Effector memory CD4-positive, alpha-beta T cell (primary cell): ENCODE results near the gene GRIPAP1.

Experiments
- DNase-seq, 3 donors: peaks; one replicate each; pipeline ENCODE4 v3.0.0-alpha.2; 2020
- H3K27ac ChIP-seq: 2 replicates; pipeline ENCODE4 v1.7.0; 2013; ENCODE audit warnings: mild to moderate bottlenecking, low read length, moderate library complexity; ENCODE audit not compliant: insufficient read depth, poor library complexity, severe bottlenecking
- H3K27me3 ChIP-seq: replicated peaks from 2 replicates; pipeline ENCODE4 v1.7.0; 2013; ENCODE audit warnings: mild to moderate bottlenecking, low read length; ENCODE audit not compliant: insufficient read depth, control insufficient read depth, poor library complexity, severe bottlenecking
- H3K36me3 ChIP-seq: 2 replicates; pipeline ENCODE4 v1.7.0; 2013; ENCODE audit warnings: mild to moderate bottlenecking, low read length, moderate library complexity; ENCODE audit not compliant: control insufficient read depth, insufficient read depth
- H3K4me1 ChIP-seq: 2 replicates; pipeline ENCODE4 v1.7.0; 2013; ENCODE audit warnings: low read length, mild to moderate bottlenecking; ENCODE audit not compliant: control insufficient read depth, insufficient read depth, poor library complexity, severe bottlenecking
- H3K4me3 ChIP-seq: 2 replicates; pipeline ENCODE4 v1.7.0; 2013; ENCODE audit warnings: low read length, low read depth, mild to moderate bottlenecking; ENCODE audit not compliant: insufficient read depth, poor library complexity, severe bottlenecking
- H3K9me3 ChIP-seq: 2 replicates; pipeline ENCODE4 v1.7.0; 2013; ENCODE audit warnings: mild to moderate bottlenecking, low read length, moderate library complexity; ENCODE audit not compliant: control insufficient read depth

GRIPAP1 gene

DNA sequence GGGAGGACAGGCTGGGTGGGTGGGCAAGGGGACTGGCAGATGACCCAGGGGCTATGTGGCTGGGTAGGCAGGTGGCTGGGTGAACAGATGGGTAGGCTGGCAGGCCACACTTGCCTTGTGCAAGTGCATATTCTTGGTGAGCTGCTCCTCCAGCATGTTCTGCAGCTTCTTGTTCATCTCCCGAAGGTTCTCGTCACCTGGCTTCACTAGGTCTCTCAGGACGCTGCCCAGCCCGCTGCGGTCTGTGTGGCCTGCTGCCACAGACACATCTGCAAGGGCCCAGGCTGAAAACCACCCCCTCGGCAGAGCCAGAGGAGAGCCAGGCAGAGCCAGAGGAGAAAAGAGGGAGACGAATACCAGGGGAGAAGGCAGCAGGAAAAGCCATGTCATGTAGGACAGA lies 27.0 kb downstream of the GRIPAP1 start:
- Histone ChIP-seq H3K9me3 (no peaks in the 10 kb centered on the region), H3K36me3 (peaks cover 7% of the 10 kb centered on the region), H3K27me3 (no peaks in the 10 kb centered on the region), H3K4me3 (no peak overlapping the region), H3K4me1 (no peaks in the 10 kb centered on the region), H3K27ac (no peak overlapping the region)
- no peak for DNase-seq

DNA sequence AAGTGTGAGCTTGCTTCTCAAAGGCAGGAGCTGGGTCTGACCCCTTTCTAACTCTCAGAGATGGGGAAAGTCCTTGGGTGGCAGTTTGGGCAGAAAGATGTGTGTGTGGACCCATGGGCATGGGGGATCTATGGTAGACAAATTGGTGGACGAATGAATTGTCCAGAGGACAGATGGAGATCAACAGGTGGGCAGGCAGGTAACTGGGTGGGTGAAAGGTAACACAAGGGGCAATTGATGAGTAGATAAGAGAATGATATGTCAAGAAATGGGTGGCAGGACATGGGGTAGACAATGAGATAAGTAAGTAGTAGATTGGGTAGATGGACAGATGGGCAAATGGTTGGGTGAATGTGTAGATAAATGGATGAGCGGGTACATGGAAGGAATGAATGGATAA lies 27.5 kb downstream of the GRIPAP1 start:
- H3K4me3 ChIP-seq: no peak overlapping the region
- no peaks in the 10 kb centered on the region for H3K4me1 ChIP-seq
- no peak for DNase-seq
- H3K27me3 ChIP-seq: no peaks in the 10 kb centered on the region
- H3K36me3 ChIP-seq: peaks cover 7% of the 10 kb centered on the region
- no peaks in the 10 kb centered on the region for H3K9me3 ChIP-seq
- no peak overlapping the region for H3K27ac ChIP-seq

DNA sequence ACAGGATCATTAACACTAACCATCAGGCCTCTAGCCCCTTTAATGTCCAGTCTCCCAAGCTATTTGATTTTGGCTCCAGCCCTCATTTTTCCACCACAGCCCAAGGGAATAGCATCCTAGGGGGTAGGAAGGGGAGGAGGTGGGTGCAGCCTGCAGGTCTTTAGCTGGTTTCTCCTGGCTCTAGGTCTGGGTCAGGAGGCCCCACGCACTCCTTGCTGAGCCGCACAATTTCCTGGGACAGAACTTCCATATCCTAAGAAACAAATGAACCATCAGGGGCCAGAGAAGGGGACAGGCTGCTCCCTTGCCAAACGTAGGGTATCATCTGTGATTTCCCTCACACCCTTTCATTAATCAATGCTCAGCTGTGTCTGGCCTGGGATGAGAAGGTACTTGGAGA lies 28.0 kb downstream of the GRIPAP1 start:
- Histone ChIP-seq H3K27ac (no peak overlapping the region), H3K9me3 (no peaks in the 10 kb centered on the region), H3K4me1 (no peaks in the 10 kb centered on the region), H3K4me3 (no peak overlapping the region), H3K27me3 (no peaks in the 10 kb centered on the region), H3K36me3 (peaks cover 7% of the 10 kb centered on the region)
- DNase-seq: no peak

DNA sequence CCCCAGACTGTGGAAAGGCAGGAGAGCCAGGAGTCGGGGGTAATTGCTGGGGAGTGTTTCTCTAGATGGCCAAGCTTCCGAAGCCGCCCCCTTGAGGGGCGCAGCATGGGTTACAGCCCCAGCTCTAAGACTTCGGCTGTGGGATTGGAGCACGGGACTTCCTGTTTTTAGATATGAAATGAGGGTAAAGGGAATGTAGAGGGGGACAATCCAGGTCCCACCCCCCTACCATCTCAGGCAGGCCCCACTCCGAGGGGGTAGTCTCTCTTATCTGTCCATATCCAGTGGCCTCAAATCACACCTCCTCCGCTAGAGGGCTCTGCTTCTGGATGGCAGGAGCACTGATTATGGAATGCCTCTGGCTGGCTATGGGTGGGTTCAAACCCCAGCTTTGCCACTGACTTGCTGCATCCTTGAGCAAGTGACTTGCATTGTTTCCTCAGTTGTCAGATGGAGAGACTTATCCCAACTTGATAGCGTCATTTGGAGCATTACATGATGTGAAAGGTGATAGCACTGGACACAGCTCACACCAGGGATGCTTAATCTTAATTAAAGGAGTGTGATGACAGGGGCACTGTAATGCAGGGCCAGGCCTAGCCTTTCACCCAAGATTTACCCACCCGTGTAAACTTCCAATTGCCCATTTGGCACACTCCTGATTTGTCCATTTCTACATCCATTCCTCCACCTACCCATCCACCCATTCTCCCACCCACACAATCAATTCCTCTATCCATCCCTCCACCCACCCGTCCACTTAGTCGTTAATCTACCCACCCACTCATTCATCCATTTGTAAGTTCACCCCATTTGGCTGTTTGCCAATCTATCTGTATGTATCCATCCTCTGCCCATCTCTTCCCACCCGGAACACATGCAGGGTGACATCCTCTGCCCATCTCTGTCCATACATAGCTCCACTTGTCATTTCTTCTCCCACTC lies 29.6 kb downstream of the GRIPAP1 start:
- peak in 1 of 3 donors; percentile 9 for DNase-seq
- Histone ChIP-seq H3K27me3 (no peaks in the 10 kb centered on the region), H3K9me3 (no peaks in the 10 kb centered on the region), H3K4me1 (no peaks in the 10 kb centered on the region), H3K4me3 (peak overlapping the region; percentile 35), H3K27ac (no peak overlapping the region), H3K36me3 (peaks cover 4% of the 10 kb centered on the region)

DNA sequence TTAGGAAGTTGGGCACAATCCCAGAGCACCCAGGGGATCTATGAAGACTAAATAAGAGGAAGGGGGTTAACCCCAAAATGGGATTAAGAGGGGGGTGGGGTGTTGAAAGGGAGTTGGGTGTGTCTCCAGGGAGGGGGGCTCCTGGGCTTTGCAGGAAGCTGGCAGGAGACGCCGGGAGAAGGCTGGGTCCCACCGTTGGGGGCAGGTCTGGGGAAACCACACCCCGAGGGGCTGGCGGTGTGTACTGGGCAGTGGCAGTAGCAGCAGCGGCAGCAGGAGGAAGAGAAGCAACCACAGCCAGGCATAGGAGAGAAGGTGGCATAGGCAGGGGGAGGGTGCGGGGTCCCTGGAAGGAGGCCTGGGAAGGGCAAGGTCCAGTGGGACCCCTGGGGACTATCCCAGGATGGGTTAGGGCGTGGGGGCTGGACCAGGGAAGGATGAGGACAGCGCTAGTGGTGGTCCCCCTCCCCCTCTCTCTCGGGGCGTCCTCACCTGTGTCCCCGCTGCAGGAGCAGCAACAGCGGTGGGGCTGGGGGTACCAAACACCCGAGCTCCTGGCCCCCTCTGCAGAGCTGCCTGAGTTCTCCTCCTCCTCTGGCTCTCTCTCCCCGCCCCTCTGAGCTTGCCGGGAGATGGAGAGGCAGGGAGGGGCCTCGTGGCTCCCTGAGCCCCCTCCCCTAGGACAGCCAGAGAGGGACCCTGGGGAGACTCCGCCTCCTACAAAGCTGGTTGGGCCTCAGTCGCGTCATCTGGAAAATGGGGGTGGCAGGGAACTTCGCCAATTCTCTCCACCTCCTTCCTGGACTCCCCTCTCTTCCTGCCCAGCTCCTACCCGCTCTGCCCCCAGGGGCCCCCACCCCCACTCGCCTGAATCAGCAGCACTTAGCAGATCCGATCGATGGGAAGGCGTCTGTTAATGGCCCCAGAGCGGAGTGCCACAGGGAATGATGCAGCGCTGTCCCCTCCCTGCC lies 30.5 kb downstream of the GRIPAP1 start, which contains the start of gene KCND1:
KCND1 (minus strand) TSS at position 596 of the 971 bp plus-strand sequence. CDS start 1,573 bp downstream, outside the sequence.
- no peak for DNase-seq
- Histone ChIP-seq H3K27me3 (no peaks in the 10 kb centered on the region), H3K4me3 (peak within 1 kb of the TSS; percentile 35)

GRCh38 chrX:48969471-48969870 lies 32.6 kb downstream of the GRIPAP1 start:
- H3K36me3 ChIP-seq: peaks cover 1% of the 10 kb centered on the region

More for the DNA sequence above, 30.5 kb downstream of the GRIPAP1 start, which contains the start of gene KCND1:
- Histone ChIP-seq H3K4me1 (no peaks in the 10 kb centered on the region), H3K36me3 (peaks cover 4% of the 10 kb centered on the region), H3K9me3 (no peaks in the 10 kb centered on the region), H3K27ac (no peak within 1 kb of the TSS)

GRCh38 chrX:48968377-48968776 lies 33.7 kb downstream of the GRIPAP1 start:
- no peak for DNase-seq
- Histone ChIP-seq H3K27ac (no peak overlapping the region), H3K4me3 (no peak overlapping the region), H3K27me3 (no peaks in the 10 kb centered on the region), H3K36me3 (no peaks in the 10 kb centered on the region), H3K4me1 (no peaks in the 10 kb centered on the region), H3K9me3 (no peaks in the 10 kb centered on the region)

More at GRCh38 chrX:48969471-48969870, 32.6 kb downstream of the GRIPAP1 start:
- no peak overlapping the region for H3K27ac ChIP-seq
- no peak overlapping the region for H3K4me3 ChIP-seq
- no peaks in the 10 kb centered on the region for H3K4me1 ChIP-seq
- no peaks in the 10 kb centered on the region for H3K27me3 ChIP-seq
- no peak for DNase-seq
- no peaks in the 10 kb centered on the region for H3K9me3 ChIP-seq

GRCh38 chrX:48966796-48967579 lies 35.1 kb downstream of the GRIPAP1 start:
- Histone ChIP-seq H3K36me3 (no peaks in the 10 kb centered on the region), H3K27ac (no peak overlapping the region), H3K27me3 (no peaks in the 10 kb centered on the region), H3K9me3 (no peaks in the 10 kb centered on the region), H3K4me1 (no peaks in the 10 kb centered on the region), H3K4me3 (no peak overlapping the region)
- DNase-seq: no peak

DNA sequence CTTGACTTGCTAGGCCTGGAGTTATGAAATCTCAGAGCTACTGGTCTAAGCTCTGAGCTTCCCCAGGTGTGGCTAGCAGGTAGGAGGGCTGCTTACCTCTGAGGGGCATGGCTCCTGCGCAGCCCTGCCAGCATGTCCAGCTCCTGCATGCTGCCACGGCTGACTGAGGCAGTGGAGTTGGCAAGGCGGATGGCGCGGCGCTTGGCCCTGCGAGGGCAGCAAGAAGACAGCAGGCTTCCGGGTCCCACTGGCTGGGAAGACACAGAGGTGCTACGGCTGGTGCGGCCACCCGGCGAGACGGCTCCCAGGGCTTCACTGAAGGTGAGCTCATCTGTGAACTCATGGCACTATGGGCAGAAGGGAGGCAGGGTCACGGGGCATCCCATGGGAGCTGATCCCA lies 36.1 kb downstream of the GRIPAP1 start:
- no peak for DNase-seq
- Histone ChIP-seq H3K27me3 (no peaks in the 10 kb centered on the region), H3K4me3 (no peak overlapping the region), H3K4me1 (no peaks in the 10 kb centered on the region), H3K27ac (no peak overlapping the region), H3K9me3 (no peaks in the 10 kb centered on the region), H3K36me3 (no peaks in the 10 kb centered on the region)
